K562 (cell line): ENCODE data around the gene IRF9. TPM values are rescaled to one million over a fixed set of nuclear protein-coding genes. Genes with fewer than 3 reads are reported as not detected.

Experiments
- COPS2 ChIP-seq: fragments of 450-650 bp; conservative IDR thresholded peaks from 2 replicates; pipeline ENCODE4 v1.6.1; 2016; ENCODE audit warnings: mild to moderate bottlenecking, moderate library complexity
- CREM ChIP-seq: IDR thresholded peaks from 2 replicates; pipeline ENCODE4 v1.6.1; 2014; ENCODE audit warnings: antibody characterized with exemption, low read depth
- HDAC8 ChIP-seq: fragments of 450-650 bp; IDR thresholded peaks from 2 replicates; pipeline ENCODE4 v1.6.1; 2016; ENCODE audit warnings: mild to moderate bottlenecking, missing genetic modification characterization, moderate library complexity, missing compliant biosample characterization
- HMG20A ChIP-seq: fragments of 450-650 bp; formaldehyde crosslinking; conservative IDR thresholded peaks from 2 replicates; pipeline ENCODE4 v1.4.0; 2020; ENCODE audit warnings: mild to moderate bottlenecking, mixed read lengths
- KAT7 ChIP-seq: sonication (generic); formaldehyde crosslinking; IDR thresholded peaks from 2 replicates; pipeline ENCODE4 v1.8.0; 2022; ENCODE audit warnings: missing genetic modification reagents, mild to moderate bottlenecking, borderline replicate concordance
- KDM2B ChIP-seq: fragments of 250-450 bp; sonication (Bioruptor Pico); IDR thresholded peaks from 2 replicates; pipeline ENCODE4 v1.8.0; 2021; ENCODE audit warnings: mild to moderate bottlenecking, moderate library complexity
- KLF6 ChIP-seq: fragments of 250-450 bp; sonication (Bioruptor Pico); IDR thresholded peaks from 2 replicates; pipeline ENCODE4 v1.4.0; 2020; ENCODE audit warnings: mild to moderate bottlenecking, moderate library complexity, borderline replicate concordance
- LEF1 ChIP-seq: fragments of 450-650 bp; IDR thresholded peaks from 2 replicates; pipeline ENCODE4 v1.6.1; 2016; ENCODE audit warnings: mild to moderate bottlenecking
- MCM7 ChIP-seq, 2 experiments: fragments of 450-650 bp; IDR thresholded peaks; 2 replicates each; pipeline ENCODE4 v1.6.1; 2016 to 2018
- MEF2D ChIP-seq: conservative IDR thresholded peaks from 2 replicates; pipeline ENCODE4 v1.6.1; 2016; ENCODE audit warnings: low read depth, missing genetic modification characterization, missing compliant biosample characterization
- NEUROD1 ChIP-seq: fragments of 150-350 bp; IDR thresholded peaks from 2 replicates; pipeline ENCODE4 v1.6.1; 2014; ENCODE audit warnings: borderline replicate concordance, low read length, low read depth; ENCODE audit not compliant: partially characterized antibody
- PCBP1 ChIP-seq: fragments of 200-400 bp; formaldehyde crosslinking; IDR thresholded peaks from 2 replicates; pipeline ENCODE4 v1.6.1; 2018; ENCODE audit warnings: mild to moderate bottlenecking, low read depth, low read length; ENCODE audit not compliant: poor library complexity, severe bottlenecking
- PHF8 ChIP-seq: fragments of 200-600 bp; sonication (generic); IDR thresholded peaks from 2 replicates; pipeline ENCODE4 v1.6.1; 2012; ENCODE audit warnings: mixed run types, mild to moderate bottlenecking, inconsistent platforms, low read length, moderate library complexity, borderline replicate concordance
- SP1 ChIP-seq: sonication (generic); formaldehyde crosslinking; IDR thresholded peaks from 2 replicates; pipeline ENCODE4 v1.8.1; 2022; ENCODE audit warnings: mild to moderate bottlenecking, missing genetic modification reagents
- TAF1 ChIP-seq: IDR thresholded peaks from 2 replicates; pipeline ENCODE4 v1.6.1; 2011; ENCODE audit warnings: mild to moderate bottlenecking, low read length, moderate library complexity; ENCODE audit not compliant: insufficient read depth, control insufficient read depth, severe bottlenecking; ENCODE audit errors: extremely low read depth
- ZFX ChIP-seq: sonication (generic); formaldehyde crosslinking; IDR thresholded peaks from 2 replicates; pipeline ENCODE4 v1.8.0; 2022; ENCODE audit warnings: mild to moderate bottlenecking, missing genetic modification reagents, moderate library complexity
- ZNF121 ChIP-seq: sonication (generic); formaldehyde crosslinking; conservative IDR thresholded peaks from 2 replicates; pipeline ENCODE4 v1.8.0; 2022; ENCODE audit warnings: missing genetic modification reagents
- ZNF146 ChIP-seq: IDR thresholded peaks from one replicate; pipeline ENCODE4 v1.6.1; 2018; ENCODE audit warnings: missing compliant biosample characterization; ENCODE audit not compliant: unreplicated experiment
- ZNF197 ChIP-seq: fragments of 200-800 bp; sonication (Bioruptor generic); IDR thresholded peaks from 2 replicates; pipeline ENCODE4 v1.6.1; 2016; ENCODE audit warnings: low read depth, missing genetic modification characterization, missing compliant biosample characterization
- ZNF253 ChIP-seq: fragments of 250-450 bp; sonication (Bioruptor Pico); conservative IDR thresholded peaks from 2 replicates; pipeline ENCODE4 v1.6.1; 2021; ENCODE audit warnings: mild to moderate bottlenecking
- polyA plus RNA-seq, 8 experiments: library from polyadenylated mRNA; depleted of rRNA in 4 of 8; stranded (reverse) in 5 of 8; unstranded in 3 of 8; fragments of >200 nt; fragmentation: Nextera tagmentation in 2 of 8; fragmentation: Illumina TruSeq in 1 of 8; extraction: Ambion mirVana in 2 of 8; extraction: Trizol in 1 of 8; gene quantifications; 2 replicates each; pipeline versions ENCODE4 v1.2.1 to v1.2.3, GENCODE V29; 2011 to 2014; ENCODE audit warnings: inconsistent platforms in 1 of 8, missing spikeins in 1 of 8
- total RNA-seq, 7 experiments: library from RNA; depleted of rRNA in 6 of 7; stranded (reverse); fragments of >200 nt in 6 of 7; fragmentation: Illumina TruSeq in 2 of 7; extraction: Trizol in 2 of 7; gene quantifications; 2 replicates each; pipeline versions ENCODE4 v1.2.1 to v1.2.3, GENCODE V29; 2011 to 2021; ENCODE audit warnings: low replicate concordance in 1 of 7
- TF ChIP-seq, protein P1 (sequence below), 3 experiments: IDR thresholded peaks in 2 of 3; conservative IDR thresholded peaks in 1 of 3; 2 replicates each; pipeline ENCODE4 v1.5.1; 2011 to 2012; ENCODE audit warnings: low read length in 3 of 3, mild to moderate bottlenecking in 3 of 3, control low read depth in 2 of 3, improper control_type of control experiment in 1 of 3, inconsistent platforms in 1 of 3, low read depth in 1 of 3, mixed read lengths in 1 of 3, moderate library complexity in 1 of 3; ENCODE audit not compliant: insufficient read depth in 2 of 3
- TF ChIP-seq, protein P2 (sequence below): fragments of 450-650 bp; IDR thresholded peaks from 2 replicates; pipeline ENCODE4 v1.6.1; 2016; ENCODE audit warnings: low read depth, mild to moderate bottlenecking, moderate library complexity
- TF ChIP-seq, protein P3 (sequence below): IDR thresholded peaks from 2 replicates; pipeline ENCODE4 v1.6.1; 2016; ENCODE audit warnings: missing genetic modification characterization, missing compliant biosample characterization

The IRF9 gene
- total and polyA plus RNA-seq, 9 of the 15 experiments (the other 6 are each of a cell fraction or from before 2014, with no cell fraction given) = 0.79 to 14.8 (median 6.1) TPM

DNA sequence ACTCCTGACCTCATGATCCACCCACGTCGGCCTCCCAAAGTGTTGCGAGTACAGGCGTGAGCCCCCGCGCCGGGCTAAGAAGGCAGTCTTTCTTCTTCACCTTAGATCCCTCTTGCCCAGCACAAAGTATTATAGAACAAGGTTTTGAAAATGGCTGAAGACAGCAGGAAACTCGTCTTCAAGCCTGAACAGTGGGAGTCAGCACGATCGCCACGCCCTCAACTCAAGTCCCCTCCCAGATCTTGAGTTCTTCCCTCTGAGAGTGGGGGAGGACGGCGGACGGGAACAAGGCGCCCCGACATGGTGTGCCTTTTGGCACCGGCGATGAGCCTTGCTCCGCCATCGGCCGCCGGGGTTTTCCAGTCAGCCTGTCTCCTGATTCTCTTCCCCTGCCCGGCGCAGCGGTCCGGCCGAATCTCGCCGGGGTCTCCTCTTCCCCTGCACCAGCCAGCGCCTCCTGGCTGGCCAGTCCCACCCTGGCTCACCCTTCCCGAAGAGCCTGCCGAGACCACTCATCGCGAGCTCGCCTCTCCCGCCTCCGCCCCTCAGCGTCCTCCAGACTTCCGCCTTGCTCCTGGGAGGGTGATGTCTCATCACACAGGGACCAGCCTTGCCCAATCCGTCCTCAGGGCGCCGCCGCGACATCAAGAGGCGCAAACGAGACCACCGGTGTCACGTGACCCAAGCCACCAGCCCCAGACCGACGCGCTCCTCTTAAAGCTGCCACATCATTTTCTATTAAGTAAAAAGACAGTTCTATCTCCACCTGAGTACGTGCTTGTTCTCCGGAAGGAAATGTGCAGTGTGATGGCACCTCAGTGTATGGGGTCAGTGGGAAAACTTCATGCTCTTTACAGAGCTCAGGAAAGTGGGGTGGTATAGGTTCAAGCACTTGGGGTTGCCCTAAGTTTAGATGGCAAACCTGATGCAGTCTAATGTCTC is 52.1 kb downstream of the IRF9 start, which contains the start of gene CHMP4A (continued):
- TF ChIP-seq, protein P1, sequence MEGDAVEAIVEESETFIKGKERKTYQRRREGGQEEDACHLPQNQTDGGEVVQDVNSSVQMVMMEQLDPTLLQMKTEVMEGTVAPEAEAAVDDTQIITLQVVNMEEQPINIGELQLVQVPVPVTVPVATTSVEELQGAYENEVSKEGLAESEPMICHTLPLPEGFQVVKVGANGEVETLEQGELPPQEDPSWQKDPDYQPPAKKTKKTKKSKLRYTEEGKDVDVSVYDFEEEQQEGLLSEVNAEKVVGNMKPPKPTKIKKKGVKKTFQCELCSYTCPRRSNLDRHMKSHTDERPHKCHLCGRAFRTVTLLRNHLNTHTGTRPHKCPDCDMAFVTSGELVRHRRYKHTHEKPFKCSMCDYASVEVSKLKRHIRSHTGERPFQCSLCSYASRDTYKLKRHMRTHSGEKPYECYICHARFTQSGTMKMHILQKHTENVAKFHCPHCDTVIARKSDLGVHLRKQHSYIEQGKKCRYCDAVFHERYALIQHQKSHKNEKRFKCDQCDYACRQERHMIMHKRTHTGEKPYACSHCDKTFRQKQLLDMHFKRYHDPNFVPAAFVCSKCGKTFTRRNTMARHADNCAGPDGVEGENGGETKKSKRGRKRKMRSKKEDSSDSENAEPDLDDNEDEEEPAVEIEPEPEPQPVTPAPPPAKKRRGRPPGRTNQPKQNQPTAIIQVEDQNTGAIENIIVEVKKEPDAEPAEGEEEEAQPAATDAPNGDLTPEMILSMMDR (IDR thresholded peaks at IDR 0.05 in 2 of 3, conservative IDR thresholded peaks at IDR 0.05 in 1 of 3; ENCODE audit: insufficient read depth in 2 of 3, low read depth in 1 of 3, low read length in 3 of 3) = peak in 1 of 3 experiments; percentile 21; a peak in 1 of 6 replicates
- TF ChIP-seq KDM2B (CRISPR knock-in tag) (no peak), MCM7 (IDR thresholded peaks at IDR 0.05) (no peak), HDAC8 (tag) (no peak), NEUROD1 (no peak), ZNF253 (CRISPR knock-in tag) (no peak), SP1 (peak; percentile 80), LEF1 (no peak; the same call in 1 of the 2 replicates), TAF1 (peak; percentile 67), MEF2D (tag) (no peak), ZFX (peak; percentile 21; the same call in 1 of the 2 replicates), ZNF146 (CRISPR knock-in tag) (no peak), COPS2 (no peak), ZNF197 (CRISPR knock-in tag) (no peak), PHF8 (peak; percentile 91), KLF6 (CRISPR knock-in tag) (no peak), ZNF121 (CRISPR knock-in tag) (no peak), CREM (peak; percentile 98), HMG20A (CRISPR knock-in tag) (no peak), PCBP1 (no peak), KAT7 (CRISPR knock-in tag) (no peak)
- TF ChIP-seq, protein P2, sequence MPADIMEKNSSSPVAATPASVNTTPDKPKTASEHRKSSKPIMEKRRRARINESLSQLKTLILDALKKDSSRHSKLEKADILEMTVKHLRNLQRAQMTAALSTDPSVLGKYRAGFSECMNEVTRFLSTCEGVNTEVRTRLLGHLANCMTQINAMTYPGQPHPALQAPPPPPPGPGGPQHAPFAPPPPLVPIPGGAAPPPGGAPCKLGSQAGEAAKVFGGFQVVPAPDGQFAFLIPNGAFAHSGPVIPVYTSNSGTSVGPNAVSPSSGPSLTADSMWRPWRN = no peak
- TF ChIP-seq, protein P3, sequence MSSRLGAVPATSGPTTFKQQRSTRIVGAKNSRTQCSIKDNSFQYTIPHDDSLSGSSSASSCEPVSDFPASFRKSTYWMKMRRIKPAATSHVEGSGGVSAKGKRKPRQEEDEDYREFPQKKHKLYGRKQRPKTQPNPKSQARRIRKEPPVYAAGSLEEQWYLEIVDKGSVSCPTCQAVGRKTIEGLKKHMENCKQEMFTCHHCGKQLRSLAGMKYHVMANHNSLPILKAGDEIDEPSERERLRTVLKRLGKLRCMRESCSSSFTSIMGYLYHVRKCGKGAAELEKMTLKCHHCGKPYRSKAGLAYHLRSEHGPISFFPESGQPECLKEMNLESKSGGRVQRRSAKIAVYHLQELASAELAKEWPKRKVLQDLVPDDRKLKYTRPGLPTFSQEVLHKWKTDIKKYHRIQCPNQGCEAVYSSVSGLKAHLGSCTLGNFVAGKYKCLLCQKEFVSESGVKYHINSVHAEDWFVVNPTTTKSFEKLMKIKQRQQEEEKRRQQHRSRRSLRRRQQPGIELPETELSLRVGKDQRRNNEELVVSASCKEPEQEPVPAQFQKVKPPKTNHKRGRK (tag) = no peak
